HG03280 (cell line): Measurements from ENCODE around the gene SCUBE3.

Experiments
- ATAC-seq: cut with Tn5 transposase; IDR thresholded peaks from one replicate; pipeline ENCODE4 v1.9.1; 2021; ENCODE audit warnings: mild to moderate bottlenecking, moderate library complexity; ENCODE audit not compliant: unreplicated experiment

SCUBE3 gene

GRCh38 chr6:35209081-35209480, 4.7 kb upstream of the SCUBE3 start:
- ATAC-seq: no peak

DNA sequence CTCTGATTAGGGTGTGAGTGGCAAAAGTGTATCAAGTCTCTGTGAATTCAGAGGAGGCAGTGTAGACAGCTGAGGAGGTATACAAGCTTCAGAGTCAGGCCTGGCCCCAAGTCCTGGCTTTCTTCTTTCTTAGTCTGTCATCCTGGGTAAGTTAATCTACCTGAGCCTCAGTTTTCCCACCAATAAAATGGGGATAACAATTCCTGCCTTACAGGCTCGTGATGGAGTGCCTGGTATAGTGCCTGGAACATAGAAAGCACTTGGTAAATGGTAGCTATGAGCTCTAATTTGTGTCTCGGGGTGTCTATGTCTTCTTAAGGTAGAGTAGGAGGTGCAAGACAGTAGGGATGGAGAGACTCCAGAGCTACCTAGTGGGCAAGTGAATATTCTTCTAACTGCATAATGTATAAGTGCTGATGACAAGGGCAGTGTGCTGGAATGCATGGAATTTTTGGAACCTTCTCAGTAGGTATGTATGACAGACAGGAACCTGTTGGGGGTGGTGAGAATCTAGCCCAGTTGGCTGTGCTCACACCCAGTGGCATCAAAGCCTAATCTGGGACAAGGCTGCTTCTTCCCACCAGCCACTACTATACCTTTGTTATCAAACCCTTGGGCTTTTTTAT, 4.0 kb upstream of the SCUBE3 start:
- no peak for ATAC-seq

- ATAC-seq: no peak
Observed at GRCh38 chr6:35213298-35213791, 411 bp upstream of the SCUBE3 start.

GRCh38 chr6:35214869-35215664, 1.3 kb downstream of the SCUBE3 start:
- ATAC-seq: no peak

DNA sequence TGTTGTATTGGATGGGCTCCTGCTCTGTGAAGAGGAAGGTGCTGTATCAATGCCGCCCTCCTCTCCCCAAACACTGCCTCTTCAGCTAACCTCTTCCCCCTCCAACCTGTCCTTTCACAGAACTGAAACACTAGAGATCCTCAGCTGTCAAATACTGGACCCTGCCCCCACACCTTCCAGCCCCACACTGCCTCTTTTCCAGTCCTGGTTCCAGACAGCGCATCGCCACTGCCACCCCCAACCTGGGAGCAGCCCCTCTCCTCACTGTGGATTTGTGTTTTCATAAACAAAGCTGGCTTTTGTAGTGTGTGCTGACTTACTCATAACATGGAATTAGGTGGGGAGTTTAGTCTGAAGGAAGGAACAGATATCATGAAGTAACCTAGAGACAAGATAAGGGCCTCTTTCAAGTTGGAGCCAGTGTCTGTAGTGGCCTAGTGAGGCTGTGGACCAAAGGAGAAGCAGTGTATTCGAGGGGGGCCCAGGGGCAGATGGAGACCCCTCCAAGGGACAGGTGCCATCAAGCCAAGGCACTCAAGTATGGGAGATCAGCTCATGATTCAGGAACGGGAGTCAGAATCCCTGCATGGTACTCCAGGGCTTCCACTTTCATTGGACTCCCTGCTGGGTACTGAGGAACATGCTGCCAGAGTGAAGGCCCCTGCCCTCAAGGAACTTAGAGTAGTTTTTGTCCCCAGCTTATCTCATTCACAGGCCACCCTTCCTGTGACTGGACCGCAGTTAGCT, 2.1 kb downstream of the SCUBE3 start:
- no peak for ATAC-seq

- ATAC-seq: no peak
Observed at GRCh38 chr6:35216412-35216732, 2.6 kb downstream of the SCUBE3 start.

GRCh38 chr6:35216851-35217811, 3.4 kb downstream of the SCUBE3 start:
- no peak for ATAC-seq

- ATAC-seq: no peak
Observed at GRCh38 chr6:35218021-35218420, 4.3 kb downstream of the SCUBE3 start.

GRCh38 chr6:35218456-35218855, 4.7 kb downstream of the SCUBE3 start:
- ATAC-seq: no peak

- no peak for ATAC-seq
Observed at GRCh38 chr6:35219683-35220326, 6.0 kb downstream of the SCUBE3 start.

DNA sequence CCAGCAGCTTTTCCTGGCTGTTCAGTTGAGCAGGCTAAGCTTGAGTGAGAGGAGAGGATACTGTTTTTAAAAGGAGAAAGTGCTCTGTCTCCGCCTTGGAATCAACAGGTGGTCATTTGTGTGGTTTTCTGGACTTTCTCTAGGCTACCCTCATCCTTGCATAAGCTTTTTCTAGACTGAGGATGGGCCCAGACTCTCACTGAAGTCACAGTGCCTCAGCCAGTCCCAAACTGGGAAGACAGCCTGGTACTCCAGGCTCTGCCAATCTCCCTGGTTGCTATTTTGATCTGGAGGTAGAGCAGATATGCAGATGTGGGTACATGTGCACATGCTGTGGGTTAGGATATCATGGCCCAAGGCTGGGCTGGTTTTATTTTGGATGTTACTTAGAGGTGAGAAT, 7.0 kb downstream of the SCUBE3 start:
- ATAC-seq: no peak

DNA sequence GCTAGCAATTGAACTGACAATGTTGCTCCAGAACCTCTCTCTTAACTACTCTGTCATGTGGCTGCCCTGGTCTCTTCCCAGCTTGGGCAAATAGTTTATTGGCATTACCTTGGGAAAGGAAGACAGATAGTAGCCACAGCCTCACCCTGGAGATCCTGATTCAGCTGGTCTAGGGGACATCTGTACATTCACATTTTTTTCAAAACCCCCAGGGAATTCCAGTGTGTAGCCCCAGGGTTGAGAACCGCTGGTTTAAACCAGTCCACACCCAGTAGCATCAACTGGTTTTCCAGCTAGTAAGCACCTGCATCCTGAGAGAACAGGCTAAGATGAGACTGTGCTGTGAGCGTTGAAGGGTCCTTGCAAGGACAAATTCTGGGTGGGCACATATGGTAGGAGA, 9.6 kb downstream of the SCUBE3 start:
- ATAC-seq: no peak

DNA sequence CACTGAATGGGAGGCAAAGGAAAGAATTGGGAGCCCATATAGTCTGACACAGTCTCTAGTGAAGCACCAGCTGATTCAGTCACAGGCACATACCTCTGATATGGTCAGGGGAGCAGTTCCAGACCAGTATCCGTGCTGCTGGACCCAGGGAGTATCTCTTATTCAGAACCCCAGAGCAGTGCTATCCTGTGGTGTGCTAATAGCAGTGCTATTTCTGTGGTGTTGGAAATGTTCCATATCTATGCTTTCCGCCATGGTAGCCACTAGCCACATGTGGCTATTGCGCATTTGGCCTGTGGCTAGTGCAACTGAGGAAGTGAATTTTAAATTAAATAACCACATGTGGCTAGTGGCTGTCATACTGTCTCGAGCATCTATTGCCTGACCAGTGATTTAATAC, 11.0 kb downstream of the SCUBE3 start:
- no peak for ATAC-seq

- ATAC-seq: no peak
Observed at GRCh38 chr6:35228481-35228880, 14.7 kb downstream of the SCUBE3 start.

GRCh38 chr6:35229304-35229703, 15.5 kb downstream of the SCUBE3 start:
- no peak for ATAC-seq

GRCh38 chr6:35230498-35230897, 16.7 kb downstream of the SCUBE3 start:
- ATAC-seq: no peak

DNA sequence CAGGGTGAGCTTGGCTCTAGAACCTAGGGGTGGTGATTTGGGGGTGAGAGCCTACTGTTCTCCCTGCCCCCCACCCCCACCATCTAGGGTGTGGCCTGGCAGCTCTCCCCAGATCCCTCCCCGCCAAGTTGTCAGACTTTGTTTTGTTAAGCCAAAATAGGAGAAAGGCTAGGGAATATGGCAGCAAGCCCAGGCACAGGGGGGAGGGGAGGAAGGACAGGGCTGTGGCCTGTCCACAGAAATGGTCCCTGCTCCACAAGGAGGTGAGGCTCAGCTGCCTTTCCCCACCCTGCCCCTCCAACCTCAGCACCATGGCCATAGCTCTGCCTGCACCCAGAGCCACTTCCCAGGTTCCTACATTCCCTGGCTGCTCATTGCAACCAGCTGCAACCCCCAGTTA, 17.2 kb downstream of the SCUBE3 start:
- no peak for ATAC-seq

DNA sequence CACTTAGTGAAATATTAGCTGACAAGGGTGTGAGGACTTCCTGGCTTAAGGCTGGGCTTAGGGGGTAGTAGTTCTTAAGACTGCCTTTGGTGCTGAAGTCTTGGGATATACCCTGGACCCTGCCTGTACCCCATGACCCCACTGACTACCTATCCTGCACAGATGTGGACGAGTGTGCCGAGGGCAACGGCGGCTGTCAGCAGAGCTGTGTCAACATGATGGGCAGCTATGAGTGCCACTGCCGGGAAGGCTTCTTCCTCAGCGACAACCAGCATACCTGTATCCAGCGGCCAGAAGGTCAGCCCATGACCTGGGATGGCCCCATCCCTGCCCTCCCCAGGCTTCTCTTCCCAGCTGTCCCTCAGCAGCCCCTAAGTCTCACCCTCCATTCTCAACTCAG, 17.8 kb downstream of the SCUBE3 start:
- ATAC-seq: no peak

DNA sequence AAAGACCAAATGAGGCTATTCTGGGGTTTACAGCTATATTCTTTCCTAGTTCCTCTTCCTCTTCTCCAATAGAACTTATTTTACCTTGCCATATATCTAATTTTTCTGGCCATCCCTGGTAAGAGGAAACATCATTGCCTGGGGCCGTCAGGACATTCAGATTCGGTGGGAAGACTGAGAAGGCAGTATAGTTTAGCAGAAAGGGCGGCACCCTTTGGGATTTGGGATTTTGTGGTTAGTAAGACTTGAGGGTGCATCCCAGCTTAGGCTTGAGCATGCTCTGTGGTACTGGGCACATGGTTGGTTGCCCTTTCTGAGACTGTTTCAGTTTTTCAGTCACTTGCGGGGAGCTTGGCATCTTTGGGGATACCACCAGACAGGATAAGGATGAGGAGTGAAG, 21.1 kb downstream of the SCUBE3 start:
- ATAC-seq: no peak

GRCh38 chr6:35236223-35236622, 22.5 kb downstream of the SCUBE3 start:
- ATAC-seq: no peak
